ENCODE measurements around the gene TWIST2. TPM values are rescaled to one million over a fixed set of nuclear protein-coding genes. Genes with fewer than 3 reads are reported as not detected.

The TWIST2 gene
- total RNA-seq, 1 donor, result 9.4 TPM

DNA sequence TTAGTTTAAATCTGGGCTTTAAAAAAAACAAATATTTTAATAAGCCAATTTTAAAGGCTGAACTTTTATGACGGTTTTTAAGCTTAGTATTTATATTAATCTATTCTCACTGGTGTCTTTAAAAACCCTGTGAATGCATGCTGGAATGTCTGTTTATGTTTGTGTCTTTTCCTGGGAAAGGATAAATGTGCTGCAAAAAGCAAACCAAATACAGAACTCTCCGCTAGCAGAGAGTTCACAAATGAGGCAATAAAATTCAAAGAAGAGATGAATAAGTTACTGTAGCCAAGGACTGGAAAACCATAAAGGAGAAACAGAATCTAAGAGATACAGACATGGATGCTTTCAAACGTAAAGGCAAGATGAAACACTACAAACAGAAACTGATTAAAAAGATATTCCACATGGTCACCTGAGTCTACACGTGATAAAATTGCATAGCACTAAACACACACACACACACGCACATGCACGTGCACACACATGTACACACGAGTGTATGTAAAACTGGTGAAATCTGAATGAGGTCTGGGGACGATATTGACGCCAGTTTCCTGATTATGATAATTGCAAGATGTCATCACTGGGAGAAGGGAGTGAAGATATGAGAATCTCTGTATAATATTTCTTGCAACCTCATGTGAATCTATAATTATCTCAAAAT lies 4.5 kb downstream of the TWIST2 start:
- no peak overlapping the region for H3K4me3 ChIP-seq (ENCODE audit: insufficient read depth, low read length)
- H3K79me2 ChIP-seq (ENCODE audit: insufficient read depth, low read length), result peaks cover 63% of the 10 kb centered on the region
- H2AFZ ChIP-seq (ENCODE audit: low read length), result no peak overlapping the region
- H3K4me2 ChIP-seq (ENCODE audit: insufficient read depth, low read length), result no peak overlapping the region
- DNase-seq (ENCODE audit: insufficient read length, low spot score, missing footprints), result no peak
- H3K27ac ChIP-seq (ENCODE audit: low read depth, low read length), result no peak overlapping the region
- no peaks in the 10 kb centered on the region for H3K36me3 ChIP-seq (ENCODE audit: insufficient read depth, low read length)
- H3K27me3 ChIP-seq (ENCODE audit: insufficient read depth, low read length), result no peaks in the 10 kb centered on the region
- no peaks in the 10 kb centered on the region for H4K20me1 ChIP-seq (ENCODE audit: insufficient read depth, low read length)
- TF ChIP-seq, protein P1, sequence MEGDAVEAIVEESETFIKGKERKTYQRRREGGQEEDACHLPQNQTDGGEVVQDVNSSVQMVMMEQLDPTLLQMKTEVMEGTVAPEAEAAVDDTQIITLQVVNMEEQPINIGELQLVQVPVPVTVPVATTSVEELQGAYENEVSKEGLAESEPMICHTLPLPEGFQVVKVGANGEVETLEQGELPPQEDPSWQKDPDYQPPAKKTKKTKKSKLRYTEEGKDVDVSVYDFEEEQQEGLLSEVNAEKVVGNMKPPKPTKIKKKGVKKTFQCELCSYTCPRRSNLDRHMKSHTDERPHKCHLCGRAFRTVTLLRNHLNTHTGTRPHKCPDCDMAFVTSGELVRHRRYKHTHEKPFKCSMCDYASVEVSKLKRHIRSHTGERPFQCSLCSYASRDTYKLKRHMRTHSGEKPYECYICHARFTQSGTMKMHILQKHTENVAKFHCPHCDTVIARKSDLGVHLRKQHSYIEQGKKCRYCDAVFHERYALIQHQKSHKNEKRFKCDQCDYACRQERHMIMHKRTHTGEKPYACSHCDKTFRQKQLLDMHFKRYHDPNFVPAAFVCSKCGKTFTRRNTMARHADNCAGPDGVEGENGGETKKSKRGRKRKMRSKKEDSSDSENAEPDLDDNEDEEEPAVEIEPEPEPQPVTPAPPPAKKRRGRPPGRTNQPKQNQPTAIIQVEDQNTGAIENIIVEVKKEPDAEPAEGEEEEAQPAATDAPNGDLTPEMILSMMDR (IDR thresholded peaks at IDR 0.05; ENCODE audit: extremely low read depth, low read depth, low read length), result no peak
- H3K9me3 ChIP-seq (ENCODE audit: low read depth, low read length), result no peaks in the 10 kb centered on the region
- peaks cover 7% of the 10 kb centered on the region for H3K4me1 ChIP-seq (ENCODE audit: insufficient read depth, low read length)

DNA sequence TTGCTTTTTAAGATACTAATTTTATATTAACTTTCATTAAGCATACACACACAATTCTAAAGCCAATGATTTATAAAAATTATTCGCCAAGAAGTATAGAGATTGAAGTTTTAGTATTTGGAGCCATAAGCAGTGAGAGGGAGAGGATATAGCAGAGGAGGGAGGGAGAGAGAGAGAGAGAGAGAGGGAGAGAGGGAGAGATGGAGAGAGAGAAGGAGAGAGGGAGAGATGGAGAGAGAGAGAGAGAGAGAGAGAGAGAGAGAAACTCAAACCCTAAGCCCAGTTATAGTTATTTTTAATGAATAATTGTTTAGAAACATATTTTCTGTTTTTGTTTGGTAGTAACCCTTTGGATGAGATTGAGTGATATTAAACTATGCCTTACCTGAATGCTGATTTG lies 5.3 kb downstream of the TWIST2 start:
- Histone ChIP-seq H2AFZ (ENCODE audit: low read length) (no peak overlapping the region), H3K36me3 (ENCODE audit: insufficient read depth, low read length) (no peaks in the 10 kb centered on the region), H3K27ac (ENCODE audit: low read depth, low read length) (no peak overlapping the region), H3K4me1 (ENCODE audit: insufficient read depth, low read length) (peaks cover 7% of the 10 kb centered on the region), H3K4me2 (ENCODE audit: insufficient read depth, low read length) (no peak overlapping the region), H3K79me2 (ENCODE audit: insufficient read depth, low read length) (peaks cover 64% of the 10 kb centered on the region), H4K20me1 (ENCODE audit: insufficient read depth, low read length) (no peaks in the 10 kb centered on the region), H3K27me3 (ENCODE audit: insufficient read depth, low read length) (no peaks in the 10 kb centered on the region), H3K4me3 (ENCODE audit: insufficient read depth, low read length) (no peak overlapping the region), H3K9me3 (ENCODE audit: low read depth, low read length) (no peaks in the 10 kb centered on the region)
- DNase-seq (ENCODE audit: insufficient read length, low spot score, missing footprints), result no peak
- TF ChIP-seq, protein P1 (IDR thresholded peaks at IDR 0.05; ENCODE audit: extremely low read depth, low read depth, low read length), result no peak

DNA sequence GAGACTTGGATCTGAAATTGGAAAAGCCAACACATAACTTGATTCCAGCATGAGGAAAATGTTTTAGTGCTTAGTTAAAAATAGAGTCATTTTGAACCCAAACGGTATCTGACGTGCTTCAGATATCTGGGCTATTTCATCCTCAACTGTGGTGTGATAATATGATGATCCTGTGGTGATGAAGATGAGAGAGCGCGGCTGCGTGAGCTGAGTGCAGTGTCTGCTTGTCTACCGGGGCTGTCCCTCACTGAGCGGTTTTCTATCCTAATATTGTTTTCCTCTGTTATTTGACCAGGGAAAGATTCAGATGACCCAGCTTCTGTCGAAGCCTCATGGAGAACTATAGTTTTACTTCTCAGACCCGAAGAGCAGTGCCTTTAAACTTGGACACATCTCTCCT lies 5.8 kb downstream of the TWIST2 start:
- no peak overlapping the region for H3K27ac ChIP-seq (ENCODE audit: low read depth, low read length)
- H3K79me2 ChIP-seq (ENCODE audit: insufficient read depth, low read length), result peaks cover 64% of the 10 kb centered on the region
- DNase-seq (ENCODE audit: insufficient read length, low spot score, missing footprints), result no peak

DNA sequence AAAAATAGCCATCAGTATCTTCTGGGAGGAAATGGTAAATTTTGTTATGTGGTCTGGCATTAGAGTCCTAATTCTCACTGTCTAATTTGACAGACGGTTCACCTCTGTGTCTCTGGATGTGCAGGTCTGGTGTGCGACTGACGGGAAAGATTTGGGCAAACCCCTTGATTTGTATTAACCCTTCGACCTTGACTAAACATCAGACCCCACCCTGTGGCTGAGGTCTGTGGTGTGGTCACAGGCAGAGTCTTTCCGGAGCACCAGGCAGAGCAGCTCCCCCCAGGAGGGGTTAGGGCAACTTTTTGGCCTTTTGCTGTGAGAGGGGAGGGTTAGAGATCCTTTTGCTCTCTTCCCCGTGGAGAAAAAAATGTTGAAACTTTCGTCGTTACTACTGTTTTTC lies 6.4 kb downstream of the TWIST2 start:
- no peaks in the 10 kb centered on the region for H3K36me3 ChIP-seq (ENCODE audit: insufficient read depth, low read length)
- no peaks in the 10 kb centered on the region for H3K27me3 ChIP-seq (ENCODE audit: insufficient read depth, low read length)
- H3K4me2 ChIP-seq (ENCODE audit: insufficient read depth, low read length), result no peak overlapping the region
- no peak overlapping the region for H2AFZ ChIP-seq (ENCODE audit: low read length)
- H3K79me2 ChIP-seq (ENCODE audit: insufficient read depth, low read length), result peaks cover 58% of the 10 kb centered on the region
- no peak overlapping the region for H3K4me3 ChIP-seq (ENCODE audit: insufficient read depth, low read length)
- no peak overlapping the region for H3K27ac ChIP-seq (ENCODE audit: low read depth, low read length)
- no peaks in the 10 kb centered on the region for H3K9me3 ChIP-seq (ENCODE audit: low read depth, low read length)
- peaks cover 7% of the 10 kb centered on the region for H3K4me1 ChIP-seq (ENCODE audit: insufficient read depth, low read length)
- no peaks in the 10 kb centered on the region for H4K20me1 ChIP-seq (ENCODE audit: insufficient read depth, low read length)
- no peak for DNase-seq (ENCODE audit: insufficient read length, low spot score, missing footprints)
- TF ChIP-seq, protein P1 (IDR thresholded peaks at IDR 0.05; ENCODE audit: extremely low read depth, low read depth, low read length), result no peak

More for the DNA sequence above, 5.8 kb downstream of the TWIST2 start:
- Histone ChIP-seq H4K20me1 (ENCODE audit: insufficient read depth, low read length) (no peaks in the 10 kb centered on the region), H3K4me1 (ENCODE audit: insufficient read depth, low read length) (peaks cover 7% of the 10 kb centered on the region), H2AFZ (ENCODE audit: low read length) (no peak overlapping the region), H3K4me3 (ENCODE audit: insufficient read depth, low read length) (no peak overlapping the region), H3K4me2 (ENCODE audit: insufficient read depth, low read length) (no peak overlapping the region), H3K27me3 (ENCODE audit: insufficient read depth, low read length) (no peaks in the 10 kb centered on the region), H3K9me3 (ENCODE audit: low read depth, low read length) (no peaks in the 10 kb centered on the region), H3K36me3 (ENCODE audit: insufficient read depth, low read length) (no peaks in the 10 kb centered on the region)
- TF ChIP-seq, protein P1 (IDR thresholded peaks at IDR 0.05; ENCODE audit: extremely low read depth, low read depth, low read length), result no peak
